ENCODE measurements around the gene MYB. TPM values are rescaled to one million over a fixed set of nuclear protein-coding genes. Genes with fewer than 3 reads are reported as not detected.

Gene MYB
- total RNA-seq, 1 donor from 2014 or later = 4.7 TPM

DNA sequence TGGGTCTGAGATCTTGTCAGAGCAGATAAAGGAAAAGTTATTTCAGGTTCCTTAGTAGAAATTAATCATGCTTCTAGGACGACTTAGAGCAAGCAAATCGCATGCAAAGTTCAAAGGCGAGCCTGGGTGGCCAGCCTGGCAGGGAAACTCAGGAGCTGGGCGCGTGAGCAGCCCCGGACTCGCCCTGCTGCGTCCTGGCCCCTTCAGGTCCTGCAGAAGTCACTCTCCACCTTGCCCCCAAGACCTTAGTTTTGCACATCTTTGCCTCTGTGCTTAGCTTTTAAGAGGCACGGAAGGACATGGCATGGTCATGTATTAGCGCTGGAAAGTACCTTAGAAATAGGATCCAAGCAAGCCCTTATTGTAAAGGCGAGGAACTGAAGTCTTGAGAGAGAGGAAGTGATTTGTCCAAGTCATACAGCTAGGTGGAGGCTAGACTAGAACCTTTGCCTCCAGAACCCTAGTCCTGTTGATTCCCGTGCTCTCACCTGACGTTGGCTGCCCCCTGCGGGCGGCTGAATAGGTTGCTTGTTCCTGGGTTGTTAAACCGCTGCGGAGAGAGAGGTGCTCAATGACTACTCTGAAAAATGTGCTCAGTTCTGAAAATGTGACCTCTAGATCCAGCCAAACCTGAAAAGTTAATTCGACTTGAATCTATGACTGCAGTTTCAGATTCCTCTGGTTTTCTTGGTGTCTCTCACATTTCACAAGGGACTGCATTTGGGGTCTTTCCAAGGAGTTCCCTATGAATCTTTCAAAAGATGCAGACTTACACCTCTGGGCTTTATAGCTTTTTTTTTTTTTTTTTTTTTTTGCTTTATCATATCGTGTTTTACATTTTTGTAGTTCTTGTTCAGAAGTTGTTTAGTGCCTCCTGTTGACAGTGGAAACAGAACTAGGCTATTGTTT is 2.7 kb downstream of the MYB start:
- H3K27me3 Mint-ChIP-seq = peaks cover 41% of the 10 kb centered on the region
- peaks cover 14% of the 10 kb centered on the region for H3K4me1 Mint-ChIP-seq (ENCODE audit: unreplicated experiment)
- peak overlapping the region; percentile 91 for H3K4me3 Mint-ChIP-seq
- no peaks in the 10 kb centered on the region for H3K9me3 Mint-ChIP-seq
- DNase-seq (ENCODE audit: extremely low spot score, unreplicated experiment) = no peak
- H3K36me3 Mint-ChIP-seq = no peaks in the 10 kb centered on the region
- peak overlapping the region; percentile 42 for H3K27ac Mint-ChIP-seq
- TF ChIP-seq, protein P1, sequence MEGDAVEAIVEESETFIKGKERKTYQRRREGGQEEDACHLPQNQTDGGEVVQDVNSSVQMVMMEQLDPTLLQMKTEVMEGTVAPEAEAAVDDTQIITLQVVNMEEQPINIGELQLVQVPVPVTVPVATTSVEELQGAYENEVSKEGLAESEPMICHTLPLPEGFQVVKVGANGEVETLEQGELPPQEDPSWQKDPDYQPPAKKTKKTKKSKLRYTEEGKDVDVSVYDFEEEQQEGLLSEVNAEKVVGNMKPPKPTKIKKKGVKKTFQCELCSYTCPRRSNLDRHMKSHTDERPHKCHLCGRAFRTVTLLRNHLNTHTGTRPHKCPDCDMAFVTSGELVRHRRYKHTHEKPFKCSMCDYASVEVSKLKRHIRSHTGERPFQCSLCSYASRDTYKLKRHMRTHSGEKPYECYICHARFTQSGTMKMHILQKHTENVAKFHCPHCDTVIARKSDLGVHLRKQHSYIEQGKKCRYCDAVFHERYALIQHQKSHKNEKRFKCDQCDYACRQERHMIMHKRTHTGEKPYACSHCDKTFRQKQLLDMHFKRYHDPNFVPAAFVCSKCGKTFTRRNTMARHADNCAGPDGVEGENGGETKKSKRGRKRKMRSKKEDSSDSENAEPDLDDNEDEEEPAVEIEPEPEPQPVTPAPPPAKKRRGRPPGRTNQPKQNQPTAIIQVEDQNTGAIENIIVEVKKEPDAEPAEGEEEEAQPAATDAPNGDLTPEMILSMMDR (conservative IDR thresholded peaks at IDR 0.05) = peak; percentile 65

DNA sequence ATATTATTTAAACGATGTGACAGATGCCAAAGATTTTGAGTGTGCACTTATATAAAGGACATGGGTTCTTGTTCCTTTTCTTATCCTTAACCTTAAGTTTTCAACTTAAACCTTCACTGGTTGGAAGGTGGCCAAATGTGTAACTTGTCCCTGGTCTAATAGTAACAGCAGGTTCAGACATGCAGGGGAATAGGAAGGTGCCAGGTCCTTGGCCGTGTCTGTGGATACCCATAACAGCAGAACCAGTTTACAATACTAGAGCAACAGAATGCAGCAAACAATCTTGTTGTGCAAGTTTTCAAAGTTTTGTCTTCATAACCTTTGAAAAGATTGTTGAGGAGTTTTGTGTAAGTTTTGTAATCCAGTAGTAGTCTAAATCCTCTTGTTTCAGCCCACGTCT is 4.4 kb downstream of the MYB start:
- no peaks in the 10 kb centered on the region for H3K36me3 Mint-ChIP-seq
- no peak for DNase-seq (ENCODE audit: extremely low spot score, unreplicated experiment)
- H3K27me3 Mint-ChIP-seq = peaks cover 29% of the 10 kb centered on the region
- H3K4me1 Mint-ChIP-seq (ENCODE audit: unreplicated experiment) = peaks cover 14% of the 10 kb centered on the region
- no peak overlapping the region for H3K27ac Mint-ChIP-seq
- H3K9me3 Mint-ChIP-seq = no peaks in the 10 kb centered on the region
- TF ChIP-seq, protein P1 (conservative IDR thresholded peaks at IDR 0.05) = no peak
- H3K4me3 Mint-ChIP-seq = peak overlapping the region; percentile 17

DNA sequence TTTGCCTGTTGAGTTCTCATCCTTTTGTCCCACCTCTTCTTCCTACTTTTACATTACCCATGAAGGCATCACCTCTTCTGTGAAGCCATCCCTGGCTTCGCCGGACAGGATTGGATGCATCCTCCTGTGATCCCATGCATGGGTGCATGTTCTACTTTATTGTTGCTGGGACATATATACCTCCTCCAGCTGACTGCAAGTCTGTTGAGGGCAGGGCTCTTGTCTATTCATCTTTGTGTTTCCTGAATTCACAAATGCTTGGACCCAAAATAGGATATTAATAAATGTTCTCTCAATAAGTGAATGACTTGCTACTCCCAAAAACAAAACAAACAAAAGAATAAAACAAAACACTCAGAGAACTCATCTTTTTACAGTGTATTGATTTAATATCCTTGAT is 5.1 kb downstream of the MYB start:
- TF ChIP-seq, protein P1 (conservative IDR thresholded peaks at IDR 0.05) = no peak
- DNase-seq (ENCODE audit: extremely low spot score, unreplicated experiment) = no peak
- H3K4me1 Mint-ChIP-seq (ENCODE audit: unreplicated experiment) = peaks cover 14% of the 10 kb centered on the region
- H3K4me3 Mint-ChIP-seq = no peak overlapping the region
- no peak overlapping the region for H3K27ac Mint-ChIP-seq
- H3K36me3 Mint-ChIP-seq = no peaks in the 10 kb centered on the region
- peaks cover 29% of the 10 kb centered on the region for H3K27me3 Mint-ChIP-seq
- no peaks in the 10 kb centered on the region for H3K9me3 Mint-ChIP-seq

DNA sequence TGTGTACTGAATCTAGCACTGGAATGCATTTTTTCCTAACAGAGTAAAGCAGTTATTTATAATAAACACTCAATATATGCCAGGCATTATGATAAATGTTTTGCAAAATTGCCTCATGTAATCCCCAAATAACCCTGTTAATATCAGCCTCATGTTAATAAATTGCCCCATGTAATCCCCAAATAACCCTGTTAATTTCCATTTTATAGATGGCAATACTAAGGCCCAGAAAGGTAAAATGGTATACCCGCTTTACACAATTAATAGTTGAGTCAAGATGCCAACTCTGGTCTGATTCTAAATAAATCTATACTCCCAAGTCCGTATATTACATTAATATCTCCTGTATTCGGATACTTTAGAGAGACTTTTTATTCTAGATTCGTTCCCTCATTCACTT is 6.3 kb downstream of the MYB start:
- Mint-ChIP-seq H3K27ac (no peak overlapping the region), H3K4me3 (no peak overlapping the region), H3K4me1 (ENCODE audit: unreplicated experiment) (peaks cover 8% of the 10 kb centered on the region), H3K27me3 (peaks cover 21% of the 10 kb centered on the region), H3K9me3 (no peaks in the 10 kb centered on the region), H3K36me3 (peaks cover under 1% of the 10 kb centered on the region)
- no peak for DNase-seq (ENCODE audit: extremely low spot score, unreplicated experiment)
- TF ChIP-seq, protein P1 (conservative IDR thresholded peaks at IDR 0.05) = no peak

DNA sequence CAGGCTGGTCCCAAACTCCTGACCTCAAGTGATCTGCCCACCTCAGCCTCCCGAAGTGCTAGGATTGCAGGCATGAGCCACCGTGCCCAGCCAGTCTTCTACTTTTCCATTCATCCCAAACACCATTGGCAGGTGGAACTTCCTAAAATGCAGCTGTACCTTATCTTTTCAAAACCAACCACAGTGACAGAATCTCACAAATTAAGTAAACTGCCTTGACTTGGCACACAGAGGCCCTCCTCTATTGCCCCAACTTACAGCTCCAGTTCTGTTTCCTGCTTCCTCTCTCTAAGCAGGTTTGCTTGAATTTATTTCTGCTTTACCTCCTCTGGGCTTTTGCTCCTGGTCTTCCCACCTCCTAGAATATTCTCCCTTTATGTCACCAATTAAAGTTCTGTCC is 7.6 kb downstream of the MYB start:
- no peak overlapping the region for H3K27ac Mint-ChIP-seq
- peaks cover 6% of the 10 kb centered on the region for H3K36me3 Mint-ChIP-seq
- TF ChIP-seq, protein P1 (conservative IDR thresholded peaks at IDR 0.05) = no peak
- peaks cover 14% of the 10 kb centered on the region for H3K27me3 Mint-ChIP-seq
- no peak for DNase-seq (ENCODE audit: extremely low spot score, unreplicated experiment)
- no peak overlapping the region for H3K4me3 Mint-ChIP-seq
- H3K9me3 Mint-ChIP-seq = no peaks in the 10 kb centered on the region
- H3K4me1 Mint-ChIP-seq (ENCODE audit: unreplicated experiment) = peaks cover 3% of the 10 kb centered on the region

Measured in type B pancreatic cell (in vitro differentiated cells).